Measurements from ENCODE around the gene RFX3. TPM values are rescaled to one million over a fixed set of nuclear protein-coding genes. Genes with fewer than 3 reads are reported as not detected.
A peak's percentile ranks its signal among the peaks of the same experiment; 100 is the strongest.

Gene RFX3
- total and polyA plus RNA-seq, 2 of the 13 experiments (the other 11 are each of a cell fraction or from before 2014, with no cell fraction given) = 2.7 to 5.3 TPM

- TF ChIP-seq ZNF350 (CRISPR knock-in tag; IDR thresholded peaks at IDR 0.05; ENCODE audit: borderline replicate concordance, low read depth) (peak; percentile 80), ZNF777 (CRISPR knock-in tag; IDR thresholded peaks at IDR 0.05) (peak; percentile 97), SP1 (IDR thresholded peaks at IDR 0.05) (no peak), SP1 (CRISPR knock-in tag; IDR thresholded peaks at IDR 0.05) (peak; percentile 0; the same call in 1 of the 2 replicates), MNT (IDR thresholded peaks at IDR 0.05) (no peak), HNF4A (CRISPR knock-in tag; IDR thresholded peaks at IDR 0.05) (peak; percentile 32), SRSF1 (optimal IDR thresholded peaks at IDR 0.05; ENCODE audit: low read depth, low read length) (peak; percentile 86), ZNF503 (CRISPR knock-in tag; IDR thresholded peaks at IDR 0.05) (no peak), ZNF253 (CRISPR knock-in tag; IDR thresholded peaks at IDR 0.05; ENCODE audit: borderline replicate concordance) (peak; percentile 91), ZNF343 (CRISPR knock-in tag; IDR thresholded peaks at IDR 0.05) (peak; percentile 71; the same call in 1 of the 2 replicates), RERE (CRISPR knock-in tag; IDR thresholded peaks at IDR 0.05; ENCODE audit: low read depth) (no peak), REST (IDR thresholded peaks at IDR 0.05; ENCODE audit: borderline replicate concordance in 1 of 2, low read depth in 1 of 2, low read length in 2 of 2) (peak in 1 of 2 experiments; percentile 40; a peak in 2 of 4 replicates)
Measured at GRCh38 chr9:3526165-3526996, 580 bp upstream of the RFX3 start (continued).

Data from HepG2 (cell line).